Coronary artery (tissue), 2 donors: Measurements from ENCODE around the gene PHACTR2.

ENCODE experiments used
- DNase-seq: peaks from one replicate; pipeline ENCODE4 v3.0.0-alpha.2; 2017; ENCODE audit warnings: low spot score
- H3K27ac ChIP-seq, 2 donors: fragments of 200-600 bp; sonication (generic); one replicate each; pipeline ENCODE4 v1.5.1; 2016 to 2019
- H3K4me3 ChIP-seq: fragments of 200-600 bp; sonication (generic); 2 replicates; pipeline ENCODE4 v1.5.1; 2016; ENCODE audit warnings: mild to moderate bottlenecking, moderate library complexity
- TF ChIP-seq, protein P1 (sequence below): fragments of 200-600 bp; sonication (generic); IDR thresholded peaks from one replicate; pipeline ENCODE4 v1.5.1; 2019; ENCODE audit warnings: antibody characterized with exemption

Gene PHACTR2

DNA sequence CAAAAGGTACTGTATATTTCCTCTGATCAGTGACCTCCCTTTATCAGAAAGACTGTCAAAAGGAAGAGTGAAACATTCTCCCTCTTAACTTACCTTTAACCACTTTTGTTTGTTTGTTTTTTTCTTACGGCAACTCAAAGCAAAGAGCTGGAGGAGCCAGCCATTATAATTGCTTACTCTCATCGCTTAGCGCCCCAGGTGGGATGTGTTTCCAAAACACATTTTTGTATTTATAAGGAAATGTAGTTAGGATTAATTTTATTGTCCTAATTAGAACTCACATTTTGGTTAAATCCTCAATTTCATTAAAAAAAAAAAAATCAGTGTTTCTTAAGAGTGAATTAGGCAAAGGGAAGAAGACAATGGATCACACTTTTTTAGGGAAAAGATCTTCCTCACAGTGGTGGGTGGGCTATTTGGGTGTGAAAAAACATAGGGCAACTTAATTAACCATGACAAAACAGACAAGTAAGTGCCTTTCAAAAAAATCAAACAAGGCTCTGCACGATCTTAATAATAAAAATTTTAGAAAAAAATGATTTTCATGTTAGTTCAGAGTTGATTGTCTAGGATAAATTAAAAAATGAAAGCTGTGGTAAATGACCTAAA is 1.2 kb upstream of the PHACTR2 start:
- H3K4me3 ChIP-seq: no peak overlapping the region
- TF ChIP-seq, protein P1, sequence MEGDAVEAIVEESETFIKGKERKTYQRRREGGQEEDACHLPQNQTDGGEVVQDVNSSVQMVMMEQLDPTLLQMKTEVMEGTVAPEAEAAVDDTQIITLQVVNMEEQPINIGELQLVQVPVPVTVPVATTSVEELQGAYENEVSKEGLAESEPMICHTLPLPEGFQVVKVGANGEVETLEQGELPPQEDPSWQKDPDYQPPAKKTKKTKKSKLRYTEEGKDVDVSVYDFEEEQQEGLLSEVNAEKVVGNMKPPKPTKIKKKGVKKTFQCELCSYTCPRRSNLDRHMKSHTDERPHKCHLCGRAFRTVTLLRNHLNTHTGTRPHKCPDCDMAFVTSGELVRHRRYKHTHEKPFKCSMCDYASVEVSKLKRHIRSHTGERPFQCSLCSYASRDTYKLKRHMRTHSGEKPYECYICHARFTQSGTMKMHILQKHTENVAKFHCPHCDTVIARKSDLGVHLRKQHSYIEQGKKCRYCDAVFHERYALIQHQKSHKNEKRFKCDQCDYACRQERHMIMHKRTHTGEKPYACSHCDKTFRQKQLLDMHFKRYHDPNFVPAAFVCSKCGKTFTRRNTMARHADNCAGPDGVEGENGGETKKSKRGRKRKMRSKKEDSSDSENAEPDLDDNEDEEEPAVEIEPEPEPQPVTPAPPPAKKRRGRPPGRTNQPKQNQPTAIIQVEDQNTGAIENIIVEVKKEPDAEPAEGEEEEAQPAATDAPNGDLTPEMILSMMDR: no peak
- no peak for DNase-seq
- peak overlapping the region in 1 of 2 donors; percentile 95 for H3K27ac ChIP-seq

DNA sequence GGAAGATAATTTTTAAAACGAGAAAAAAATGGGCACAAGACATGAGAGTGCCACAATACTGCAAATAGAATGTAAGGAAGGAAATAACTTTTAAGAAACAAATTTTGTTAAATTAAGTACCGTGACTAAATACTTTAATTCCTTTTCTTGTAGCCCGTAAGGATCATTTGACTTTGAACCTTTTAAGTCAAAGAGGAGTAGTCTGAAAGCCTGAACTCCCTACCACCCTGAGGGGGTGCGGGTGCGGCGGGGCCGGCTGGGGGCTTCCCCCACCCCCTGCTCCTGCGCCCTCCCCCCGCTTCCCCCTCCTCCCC is 231 bp upstream of the PHACTR2 start:
- no peak for DNase-seq
- Histone ChIP-seq H3K27ac (peak overlapping the region; percentile 87 to 95), H3K4me3 (peak overlapping the region; percentile 77)
- TF ChIP-seq, protein P1: no peak

DNA sequence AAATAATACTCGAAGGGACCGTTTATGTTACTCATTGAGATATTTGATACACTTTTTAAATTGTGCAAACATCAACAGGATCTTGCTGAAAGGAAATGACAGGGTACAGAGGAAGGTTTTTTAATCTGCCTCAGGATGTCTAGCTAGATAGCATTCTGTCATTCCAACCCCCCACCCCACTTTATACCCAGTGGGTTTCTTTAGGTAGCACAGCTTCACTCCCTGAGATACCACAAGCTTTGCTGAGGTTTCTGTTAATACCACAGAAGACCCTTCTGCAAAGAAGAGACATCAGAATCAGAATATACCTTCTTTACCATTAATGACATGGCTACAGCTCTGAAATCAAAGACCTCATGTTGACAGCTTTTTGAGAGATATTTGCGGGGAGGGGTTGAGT is 1.3 kb downstream of the PHACTR2 start:
- no peak for DNase-seq
- H3K4me3 ChIP-seq: peak overlapping the region; percentile 77
- TF ChIP-seq, protein P1: no peak
- H3K27ac ChIP-seq: peak overlapping the region; percentile 87 to 95

DNA sequence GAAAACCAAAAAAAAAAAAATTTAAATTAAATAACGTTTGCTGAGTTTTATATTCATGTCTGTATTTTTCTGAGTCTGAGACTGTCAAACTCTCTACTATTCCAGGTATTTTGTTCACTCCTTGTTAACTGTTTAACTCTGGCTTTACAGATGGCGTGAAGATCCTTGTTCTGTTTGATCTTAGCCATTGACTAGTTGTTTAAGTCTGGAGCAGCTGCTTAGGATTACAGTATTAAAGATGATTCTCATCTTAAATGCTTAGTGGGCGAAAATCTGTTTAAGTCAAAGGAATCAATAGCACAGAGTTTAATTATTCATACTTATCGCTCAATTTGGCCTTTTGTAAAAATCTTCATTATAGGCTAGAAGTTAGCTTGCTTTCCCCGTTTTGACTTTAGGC is 2.4 kb downstream of the PHACTR2 start:
- peak overlapping the region; percentile 87 to 95 for H3K27ac ChIP-seq
- DNase-seq: no peak
- TF ChIP-seq, protein P1: no peak
- peak overlapping the region; percentile 77 for H3K4me3 ChIP-seq

DNA sequence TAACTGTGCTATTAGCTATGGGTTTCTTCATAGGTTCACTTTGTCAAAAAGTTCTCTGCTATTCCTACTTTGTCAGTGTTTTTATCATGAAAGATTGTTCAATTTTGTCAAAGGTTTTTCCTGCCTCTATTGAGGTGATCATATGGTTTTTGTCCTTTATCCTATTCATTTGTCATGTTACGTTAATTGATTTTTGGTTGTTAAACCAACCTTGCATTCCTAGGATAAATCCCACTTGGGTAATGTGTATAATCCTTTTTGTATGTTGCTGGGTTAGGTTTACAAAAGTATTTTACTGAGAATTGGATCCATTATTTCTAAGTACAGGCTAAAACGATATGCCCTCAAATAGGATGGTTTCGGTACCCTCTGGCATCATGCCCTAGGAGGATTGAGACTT is 5.0 kb downstream of the PHACTR2 start:
- Histone ChIP-seq H3K4me3 (no peak overlapping the region), H3K27ac (no peak overlapping the region)
- no peak for DNase-seq
- TF ChIP-seq, protein P1: no peak

DNA sequence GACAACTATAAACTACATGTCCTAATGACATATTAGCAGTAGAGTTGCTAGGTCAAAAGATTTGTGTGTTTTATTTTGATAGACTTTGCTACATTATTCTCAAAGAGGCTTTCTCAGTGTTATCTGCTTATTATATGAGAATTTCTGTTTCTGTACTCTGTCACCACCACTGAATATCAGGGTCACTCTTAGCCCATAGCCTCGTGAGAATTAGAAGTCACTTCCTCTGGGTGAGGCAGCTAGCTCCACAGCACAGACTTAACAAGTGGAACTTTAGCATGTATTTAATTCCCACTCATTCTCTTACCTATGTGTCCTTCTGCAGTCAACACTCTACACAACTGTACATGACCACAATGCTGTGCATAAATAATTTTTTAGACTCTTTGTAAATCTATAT is 6.7 kb downstream of the PHACTR2 start:
- H3K27ac ChIP-seq: peak overlapping the region in 1 of 2 donors; percentile 30
- no peak for DNase-seq
- TF ChIP-seq, protein P1: no peak
- H3K4me3 ChIP-seq: no peak overlapping the region

DNA sequence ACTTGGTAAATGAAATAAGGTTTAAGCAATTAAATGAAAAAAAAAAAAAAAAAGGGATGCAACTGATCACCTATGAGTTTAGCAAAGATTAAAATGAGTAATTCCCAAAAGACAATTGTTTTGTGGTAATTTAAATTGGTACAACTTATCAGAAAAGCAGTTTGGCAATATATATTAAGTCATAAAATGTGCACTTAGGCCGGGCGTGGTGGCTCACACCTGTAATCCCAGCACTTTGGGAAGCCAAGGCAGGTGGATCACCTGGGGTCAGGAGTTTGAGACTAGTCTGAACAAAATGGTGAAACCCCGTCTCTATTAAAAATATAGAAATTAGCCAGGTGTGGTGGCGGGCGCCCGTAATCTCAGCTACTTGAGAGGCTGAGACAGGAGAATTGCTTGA is 7.9 kb downstream of the PHACTR2 start:
- Histone ChIP-seq H3K4me3 (no peak overlapping the region), H3K27ac (no peak overlapping the region)
- DNase-seq: no peak
- TF ChIP-seq, protein P1: no peak
